Spinal cord (tissue), 10 donors: ENCODE measurements around the gene MAML3. TPM values are rescaled to one million over a fixed set of nuclear protein-coding genes. Genes with fewer than 3 reads are reported as not detected.

ENCODE experiments used
- DNase-seq, 6 donors: peaks; one replicate each; pipeline versions ENCODE4 v3.0.0 to v3.0.0-alpha.2; 2013 to 2015; ENCODE audit warnings: low spot score in 6 of 6, low read depth in 4 of 6
- H3K27ac ChIP-seq: one replicate; pipeline ENCODE4 v1.5.1; 2013; ENCODE audit warnings: low read depth, low read length, control low read depth
- H3K27me3 ChIP-seq: one replicate; pipeline ENCODE4 v1.6.1; 2013; ENCODE audit warnings: low read length; ENCODE audit not compliant: control insufficient read depth, insufficient read depth
- H3K36me3 ChIP-seq: one replicate; pipeline ENCODE4 v1.6.1; 2013; ENCODE audit warnings: low read length; ENCODE audit not compliant: control insufficient read depth, insufficient read depth
- H3K4me1 ChIP-seq: one replicate; pipeline ENCODE4 v1.6.1; 2013; ENCODE audit warnings: low read length; ENCODE audit not compliant: control insufficient read depth, insufficient read depth
- H3K4me3 ChIP-seq: one replicate; pipeline ENCODE4 v1.5.1; 2013; ENCODE audit warnings: low read depth, low read length, control low read depth
- H3K9me3 ChIP-seq: one replicate; pipeline ENCODE4 v1.6.1; 2013; ENCODE audit warnings: low read length; ENCODE audit not compliant: control insufficient read depth, insufficient read depth
- WGBS: methylation state at CpG from one replicate; pipeline ENCODE4 v1.1.5; 2013; ENCODE audit warnings: missing lambda C conversion rate; ENCODE audit not compliant: insufficient coverage; 5-methylcytosine and 5-hydroxymethylcytosine counted together
- polyA plus RNA-seq, 2 donors: library from polyadenylated mRNA; unstranded; fragments of 120-200 nt; gene quantifications; one replicate each; pipeline ENCODE4 v1.2.1, GENCODE V29; 2013; ENCODE audit not compliant: insufficient read length in 2 of 2
- total RNA-seq, 2 donors: library from RNA; depleted of rRNA in 1 of 2; stranded (reverse); fragments of 120-200 nt in 1 of 2; fragments of >200 nt in 1 of 2; gene quantifications; one replicate each; pipeline versions ENCODE4 v1.2.3 to v1.2.4, GENCODE V29; 2013 to 2014
- donor health status: healthy.

The MAML3 gene
- total and polyA plus RNA-seq, 4 donors = 6.0 to 11.0 (median 8.2) TPM

- H3K4me1 ChIP-seq = peaks cover 27% of the 10 kb centered on the region
- no peaks in the 10 kb centered on the region for H3K9me3 ChIP-seq
- DNase-seq = no peak
- H3K27me3 ChIP-seq = no peaks in the 10 kb centered on the region
- H3K36me3 ChIP-seq = no peaks in the 10 kb centered on the region
- H3K4me3 ChIP-seq = no peak overlapping the region
- no peak overlapping the region for H3K27ac ChIP-seq
- 80% methylated on average over 1 of the region's 4 CpGs for WGBS
Observed at GRCh38 chr4:140097572-140097971, 56.4 kb downstream of the MAML3 start.

DNA sequence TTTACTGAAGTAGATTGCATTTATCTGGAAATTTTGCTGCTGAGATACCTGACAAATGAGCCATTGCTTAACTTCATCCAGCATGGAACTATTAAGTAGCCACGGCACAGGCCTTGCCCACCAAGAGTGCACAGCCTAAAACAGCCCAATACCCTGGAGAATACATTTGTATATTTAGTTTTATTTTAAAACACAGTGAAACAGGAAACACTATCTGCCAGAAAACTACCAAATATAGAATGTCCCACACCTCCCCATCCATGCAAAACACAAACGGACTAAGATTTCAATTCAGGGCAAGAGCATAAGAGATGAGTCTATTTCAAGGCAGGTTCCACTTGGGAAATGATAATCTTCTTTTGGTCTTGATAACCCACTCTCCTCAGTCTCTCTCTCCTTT is 57.1 kb downstream of the MAML3 start:
- WGBS = no CpG with 5 or more reads among the region's 2 CpGs
- DNase-seq = no peak
- Histone ChIP-seq H3K4me3 (no peak overlapping the region), H3K9me3 (no peaks in the 10 kb centered on the region), H3K27ac (no peak overlapping the region), H3K27me3 (no peaks in the 10 kb centered on the region), H3K36me3 (no peaks in the 10 kb centered on the region), H3K4me1 (peaks cover 31% of the 10 kb centered on the region)

GRCh38 chr4:140096483-140096861 is 57.5 kb downstream of the MAML3 start:
- Histone ChIP-seq H3K4me1 (peaks cover 31% of the 10 kb centered on the region), H3K27ac (no peak overlapping the region)
- no peak for DNase-seq

DNA sequence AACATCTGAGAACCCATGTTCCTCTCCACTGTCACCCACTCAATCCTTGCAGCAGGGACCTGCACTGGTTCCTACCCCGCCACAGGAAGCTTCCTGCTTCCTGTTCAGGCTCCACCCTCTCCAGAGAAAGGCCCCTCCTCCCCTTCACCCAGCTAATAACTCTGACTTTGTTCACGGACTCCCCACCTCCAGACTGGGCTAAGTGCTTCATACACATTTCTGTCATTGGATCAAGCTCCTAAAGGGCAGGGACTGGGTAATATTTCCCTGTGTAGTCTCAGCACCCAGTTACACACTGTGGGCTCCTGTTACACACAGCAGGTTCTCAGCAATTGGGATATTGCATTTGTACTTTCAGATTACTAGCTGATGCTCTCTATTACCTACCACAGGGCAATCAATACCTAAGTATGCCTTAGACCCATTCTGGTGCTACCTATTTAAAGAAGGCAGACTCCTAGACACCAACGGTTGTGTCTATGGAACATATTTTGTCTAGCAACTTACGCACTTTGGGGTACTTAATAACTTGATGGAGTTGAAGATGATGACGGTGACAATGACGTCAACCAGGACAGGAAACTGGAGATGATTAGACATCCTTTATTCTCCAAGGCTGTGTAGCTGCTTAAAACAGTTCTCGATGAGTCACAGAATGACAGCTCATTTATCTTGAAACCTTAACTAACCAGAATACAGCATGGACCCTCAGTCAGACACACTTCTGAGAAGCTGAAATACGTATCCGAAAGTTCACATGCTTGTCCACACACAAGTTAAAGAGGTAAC is 58.1 kb downstream of the MAML3 start:
- no peak for DNase-seq
- Histone ChIP-seq H3K9me3 (no peaks in the 10 kb centered on the region), H3K27ac (no peak overlapping the region), H3K36me3 (no peaks in the 10 kb centered on the region), H3K4me3 (no peak overlapping the region), H3K27me3 (no peaks in the 10 kb centered on the region), H3K4me1 (peaks cover 31% of the 10 kb centered on the region)
- WGBS = 94% methylated on average over 6 of the region's 9 CpGs

More at GRCh38 chr4:140096483-140096861, 57.5 kb downstream of the MAML3 start:
- WGBS = no CpG with 5 or more reads among the region's 5 CpGs
- Histone ChIP-seq H3K9me3 (no peaks in the 10 kb centered on the region), H3K27me3 (no peaks in the 10 kb centered on the region), H3K4me3 (no peak overlapping the region), H3K36me3 (no peaks in the 10 kb centered on the region)

- Histone ChIP-seq H3K9me3 (no peaks in the 10 kb centered on the region), H3K27ac (peak overlapping the region; percentile 60), H3K4me3 (no peak overlapping the region), H3K36me3 (no peaks in the 10 kb centered on the region), H3K4me1 (peaks cover 31% of the 10 kb centered on the region), H3K27me3 (no peaks in the 10 kb centered on the region)
- WGBS = 23% methylated on average over 13 of the region's 17 CpGs
- peak in 3 of 6 donors; percentile 38 to 80 (median 77) for DNase-seq
Observed at GRCh38 chr4:140094438-140095420, 59.3 kb downstream of the MAML3 start.

DNA sequence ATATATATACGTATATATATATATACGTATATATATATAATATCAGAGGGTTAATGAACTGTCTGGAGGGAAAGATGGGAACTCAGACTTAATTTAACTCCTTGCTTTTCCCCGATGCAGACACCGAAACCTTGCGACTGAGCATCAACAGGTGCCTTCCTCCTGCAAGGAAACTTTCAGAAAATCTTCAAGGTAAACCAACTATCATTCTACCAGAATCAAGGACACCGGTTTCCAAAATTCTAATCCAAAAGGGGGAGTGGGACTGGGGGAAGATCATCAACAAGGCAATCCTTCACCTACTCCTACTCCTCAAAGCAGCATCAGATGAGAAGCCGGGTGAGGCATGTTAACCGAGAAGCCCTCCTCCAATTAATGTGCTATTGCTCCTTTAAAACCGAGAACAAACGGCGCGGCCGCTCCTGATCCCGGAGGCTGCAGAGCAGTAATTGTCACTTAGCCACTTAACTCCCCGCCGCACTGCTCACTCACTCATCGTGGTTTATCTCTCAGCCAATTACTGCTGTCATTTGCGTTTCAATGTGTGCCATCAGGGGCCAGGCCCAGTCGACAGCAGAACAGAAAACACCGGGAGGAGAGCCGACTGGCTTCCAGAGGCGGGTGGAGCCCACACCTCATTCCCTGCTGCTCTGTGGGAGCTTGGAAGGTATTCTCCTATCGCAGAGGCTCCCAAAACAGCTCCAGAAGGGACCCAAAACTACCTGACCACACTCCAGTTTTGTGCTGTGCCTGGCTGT is 61.7 kb downstream of the MAML3 start:
- Histone ChIP-seq H3K4me3 (peak overlapping the region; percentile 26), H3K27me3 (no peaks in the 10 kb centered on the region), H3K36me3 (no peaks in the 10 kb centered on the region), H3K9me3 (no peaks in the 10 kb centered on the region), H3K4me1 (peaks cover 27% of the 10 kb centered on the region), H3K27ac (no peak overlapping the region)
- 2% methylated on average over 15 of the region's 23 CpGs for WGBS
- DNase-seq = peak in 3 of 6 donors; percentile 37 to 93 (median 71)

DNA sequence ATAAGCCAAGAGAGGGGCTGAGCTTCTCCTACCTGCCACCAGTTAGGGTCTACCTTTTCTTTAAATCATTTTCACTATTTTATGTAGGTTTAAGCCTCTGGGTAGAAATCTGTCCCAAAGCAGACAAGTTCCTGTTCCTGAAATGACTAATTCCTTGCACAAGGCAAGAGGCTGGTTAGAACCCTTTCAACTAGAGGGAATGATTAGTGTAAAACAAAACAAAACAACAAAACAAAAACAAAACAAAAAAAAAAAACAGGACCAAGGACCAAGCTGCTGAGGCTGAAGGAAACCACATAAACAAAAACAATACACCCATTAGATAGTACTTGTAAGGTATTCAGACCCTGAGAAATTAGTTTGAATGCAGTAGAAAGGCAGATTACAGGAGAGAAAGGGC is 62.7 kb downstream of the MAML3 start:
- H3K27ac ChIP-seq = no peak overlapping the region
- H3K4me1 ChIP-seq = peaks cover 27% of the 10 kb centered on the region
- no peaks in the 10 kb centered on the region for H3K27me3 ChIP-seq
- DNase-seq = no peak
- no peaks in the 10 kb centered on the region for H3K9me3 ChIP-seq
- no peaks in the 10 kb centered on the region for H3K36me3 ChIP-seq
- no peak overlapping the region for H3K4me3 ChIP-seq

DNA sequence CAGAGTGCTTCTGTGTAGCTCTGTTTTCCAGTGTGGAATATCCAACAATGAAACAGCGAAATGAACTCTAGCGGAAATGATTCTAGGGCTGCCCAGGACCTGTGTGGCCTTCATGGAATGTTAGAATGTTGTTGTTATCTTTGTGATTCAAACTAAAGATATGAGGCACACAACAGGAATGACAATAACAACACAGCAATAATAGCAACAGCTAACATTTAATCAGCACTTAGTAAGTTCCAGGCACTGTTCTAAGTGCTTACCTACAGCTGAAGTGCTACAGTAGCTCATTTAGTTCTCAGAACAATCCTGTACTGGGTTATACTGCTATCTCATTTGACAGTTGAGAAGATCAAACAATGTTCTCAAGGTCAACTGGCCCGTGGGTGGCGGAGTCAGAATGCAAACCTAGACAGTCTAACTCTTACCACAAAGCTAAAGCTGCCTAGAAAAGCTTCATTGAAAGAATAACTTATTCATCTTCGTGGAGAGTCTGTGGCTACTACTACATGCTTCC is 63.7 kb downstream of the MAML3 start:
- Histone ChIP-seq H3K4me1 (peaks cover 24% of the 10 kb centered on the region), H3K36me3 (no peaks in the 10 kb centered on the region), H3K27me3 (no peaks in the 10 kb centered on the region), H3K27ac (no peak overlapping the region), H3K9me3 (no peaks in the 10 kb centered on the region), H3K4me3 (no peak overlapping the region)
- 28% methylated on average over 3 of the region's 5 CpGs for WGBS
- DNase-seq = no peak

DNA sequence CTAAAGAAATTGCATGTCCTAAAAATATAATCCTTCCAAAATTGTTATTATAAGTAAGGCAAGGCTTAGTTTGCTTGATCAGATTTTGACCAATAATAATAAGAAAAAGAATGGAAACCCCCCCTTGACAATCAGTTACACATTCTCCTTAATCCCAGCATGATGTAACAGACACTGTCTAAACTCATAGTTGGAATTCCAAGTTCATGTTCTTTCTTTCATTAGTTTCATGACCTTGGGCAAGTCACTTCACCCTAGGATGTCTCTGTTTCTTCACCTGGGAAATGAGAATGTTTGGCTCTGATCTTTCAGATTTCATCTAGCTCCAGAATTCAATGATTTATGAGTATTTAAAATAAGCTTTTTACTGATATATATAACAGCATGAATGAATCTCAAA is 64.8 kb downstream of the MAML3 start:
- Histone ChIP-seq H3K4me1 (peaks cover 15% of the 10 kb centered on the region), H3K9me3 (no peaks in the 10 kb centered on the region), H3K36me3 (no peaks in the 10 kb centered on the region), H3K27me3 (no peaks in the 10 kb centered on the region), H3K27ac (no peak overlapping the region), H3K4me3 (no peak overlapping the region)
- DNase-seq = no peak
